Natural killer cell (primary cell): ENCODE measurements around the gene STXBP6. TPM values are rescaled to one million over a fixed set of nuclear protein-coding genes. Genes with fewer than 3 reads are reported as not detected.

ENCODE experiments used
- ATAC-seq, 3 donors: fragments of 150-1000 bp in 2 of 3; fragments of 200-7000 bp in 1 of 3; cut with Tn5 transposase; 1 replicate in 1 of 3; 2 replicates in 2 of 3; pipeline ENCODE4 v1.10.0; 2021; ENCODE audit warnings: mild to moderate bottlenecking in 2 of 3, moderate library complexity in 2 of 3
- DNase-seq, 2 donors: peaks; one replicate each; pipeline versions ENCODE4 v3.0.0 to v3.0.0-alpha.2; 2013 to 2021; ENCODE audit warnings: mixed read lengths in 1 of 2
- H3K27ac ChIP-seq: one replicate; pipeline ENCODE4 v1.5.1; 2013; ENCODE audit warnings: mild to moderate bottlenecking, low read length
- H3K27me3 ChIP-seq: one replicate; pipeline ENCODE4 v1.6.1; 2013; ENCODE audit warnings: low read length; ENCODE audit not compliant: control insufficient read depth, insufficient read depth
- H3K36me3 ChIP-seq: one replicate; pipeline ENCODE4 v1.6.1; 2013; ENCODE audit warnings: low read length; ENCODE audit not compliant: control insufficient read depth, insufficient read depth
- H3K4me1 ChIP-seq: one replicate; pipeline ENCODE4 v1.6.1; 2013; ENCODE audit warnings: low read length; ENCODE audit not compliant: control insufficient read depth, insufficient read depth
- H3K4me3 ChIP-seq: one replicate; pipeline ENCODE4 v1.5.1; 2013; ENCODE audit warnings: low read length
- H3K9me3 ChIP-seq: one replicate; pipeline ENCODE4 v1.6.1; 2013; ENCODE audit warnings: low read length; ENCODE audit not compliant: control insufficient read depth, insufficient read depth
- H3K27ac Mint-ChIP-seq, 2 donors: one replicate each; pipeline ENCODE4 v1.8.0; 2022; ENCODE audit warnings: mild to moderate bottlenecking in 2 of 2, mixed read lengths in 2 of 2, moderate library complexity in 1 of 2
- H3K27me3 Mint-ChIP-seq, 2 donors: one replicate each; pipeline ENCODE4 v1.8.0; 2022; ENCODE audit warnings: low read depth in 2 of 2, mixed read lengths in 2 of 2
- H3K36me3 Mint-ChIP-seq: one replicate; pipeline ENCODE4 v1.8.0; 2022; ENCODE audit warnings: mixed read lengths
- H3K4me1 Mint-ChIP-seq, 2 donors: one replicate each; pipeline ENCODE4 v1.8.0; 2022; ENCODE audit warnings: mixed read lengths in 2 of 2
- H3K4me3 Mint-ChIP-seq: one replicate; pipeline ENCODE4 v1.8.0; 2022; ENCODE audit warnings: mild to moderate bottlenecking, moderate library complexity, mixed read lengths
- H3K9me3 Mint-ChIP-seq, 2 donors: one replicate each; pipeline ENCODE4 v1.8.0; 2022; ENCODE audit warnings: mixed read lengths in 2 of 2
- CTCF ChIP-seq: fragments of 200-600 bp; IDR thresholded peaks from one replicate; pipeline ENCODE4 v1.8.0; 2022; ENCODE audit warnings: antibody characterized with exemption
- WGBS: methylation state at CpG from one replicate; pipeline ENCODE4 v1.1.7; 2013; ENCODE audit warnings: missing lambda C conversion rate; ENCODE audit not compliant: insufficient coverage; 5-methylcytosine and 5-hydroxymethylcytosine counted together
- intact Hi-C: fragments of 100-400 bp; cut with micrococcal nuclease; formaldehyde crosslinking; loops from one replicate; pipeline ENCODE4 v1.14.2; 2022
- total RNA-seq, 4 donors: library from RNA; stranded (reverse); fragments of 120-200 nt in 1 of 4; gene quantifications; one replicate each; pipeline versions ENCODE4 v1.2.3 to v1.2.4, GENCODE V29; 2013 to 2022

The STXBP6 gene
- total RNA-seq, 3 donors from 2014 or later (not counting 1 experiment from before 2014, with no cell fraction given): 0.20 TPM; not detected in 2

- intact Hi-C loops: no loop called here
- peak in 2 of 3 donors; percentile 30 to 69 for ATAC-seq
- DNase-seq: no peak
Measured at GRCh38 chr14:24861083-24861630, 188.8 kb downstream of the STXBP6 start.

GRCh38 chr14:24859559-24859958, 190.4 kb downstream of the STXBP6 start:
- H3K27ac ChIP-seq: no peak overlapping the region
- Mint-ChIP-seq H3K4me1 (peaks cover 11 to 12% of the 10 kb centered on the region in 2 donors), H3K27ac (no peak overlapping the region), H3K27me3 (peaks cover 11 to 45% of the 10 kb centered on the region in 2 donors), H3K4me3 (no peak overlapping the region), H3K36me3 (no peaks in the 10 kb centered on the region), H3K9me3 (no peaks in the 10 kb centered on the region)
- H3K4me1 ChIP-seq: no peaks in the 10 kb centered on the region
- intact Hi-C loops: no loop called here
- H3K4me3 ChIP-seq: no peak overlapping the region
- no peaks in the 10 kb centered on the region for H3K36me3 ChIP-seq
- 87% methylated on average over 5 of the region's 5 CpGs for WGBS
- ATAC-seq: no peak
- H3K27me3 ChIP-seq: peaks cover under 1% of the 10 kb centered on the region
- no peaks in the 10 kb centered on the region for H3K9me3 ChIP-seq
- TF ChIP-seq CTCF: no peak
- no peak for DNase-seq

More at GRCh38 chr14:24861083-24861630, 188.8 kb downstream of the STXBP6 start:
- Histone ChIP-seq H3K36me3 (no peaks in the 10 kb centered on the region), H3K4me3 (no peak overlapping the region), H3K27me3 (no peaks in the 10 kb centered on the region), H3K9me3 (no peaks in the 10 kb centered on the region), H3K27ac (no peak overlapping the region), H3K4me1 (no peaks in the 10 kb centered on the region)
- no peak for TF ChIP-seq CTCF
- H3K9me3 Mint-ChIP-seq: no peaks in the 10 kb centered on the region
- H3K27ac Mint-ChIP-seq: peak overlapping the region in 1 of 2 donors; percentile 57
- peaks cover 11 to 12% of the 10 kb centered on the region in 2 donors for H3K4me1 Mint-ChIP-seq
- H3K27me3 Mint-ChIP-seq: peaks cover 7 to 39% of the 10 kb centered on the region in 2 donors
- 56% methylated on average over 4 of the region's 4 CpGs for WGBS
- H3K36me3 Mint-ChIP-seq: no peaks in the 10 kb centered on the region
- H3K4me3 Mint-ChIP-seq: no peak overlapping the region

- no peak overlapping the region for H3K27ac ChIP-seq
- no peak for ATAC-seq
- peaks cover 3% of the 10 kb centered on the region for H3K27me3 ChIP-seq
- TF ChIP-seq CTCF: no peak
- intact Hi-C loops: no loop called here
- no peaks in the 10 kb centered on the region for H3K4me1 ChIP-seq
- Mint-ChIP-seq H3K4me3 (no peak overlapping the region), H3K9me3 (no peaks in the 10 kb centered on the region), H3K4me1 (peaks cover 11 to 12% of the 10 kb centered on the region in 2 donors), H3K27me3 (peaks cover 15 to 45% of the 10 kb centered on the region in 2 donors), H3K27ac (no peak overlapping the region), H3K36me3 (no peaks in the 10 kb centered on the region)
- no peak overlapping the region for H3K4me3 ChIP-seq
- DNase-seq: no peak
- no peaks in the 10 kb centered on the region for H3K36me3 ChIP-seq
- H3K9me3 ChIP-seq: no peaks in the 10 kb centered on the region
- WGBS: 77% methylated on average over 3 of the region's 4 CpGs
Measured at GRCh38 chr14:24858684-24859083, 191.3 kb downstream of the STXBP6 start.

- ATAC-seq: no peak
- TF ChIP-seq CTCF: no peak
- no peak overlapping the region for H3K27ac ChIP-seq
- H3K9me3 ChIP-seq: no peaks in the 10 kb centered on the region
- Mint-ChIP-seq H3K4me1 (peaks cover 11 to 12% of the 10 kb centered on the region in 2 donors), H3K27ac (no peak overlapping the region), H3K9me3 (no peaks in the 10 kb centered on the region), H3K4me3 (no peak overlapping the region), H3K36me3 (no peaks in the 10 kb centered on the region), H3K27me3 (peaks cover 15 to 51% of the 10 kb centered on the region in 2 donors)
- no peak for DNase-seq
- no peaks in the 10 kb centered on the region for H3K4me1 ChIP-seq
- H3K36me3 ChIP-seq: no peaks in the 10 kb centered on the region
- WGBS: 90% methylated on average over 2 of the region's 4 CpGs
- intact Hi-C loops: no loop called here
- no peak overlapping the region for H3K4me3 ChIP-seq
- H3K27me3 ChIP-seq: peaks cover 3% of the 10 kb centered on the region
Measured at GRCh38 chr14:24858052-24858451, 191.9 kb downstream of the STXBP6 start.
